CD4-positive, alpha-beta T cell treated with Interleukin-15 for 4 hours (primary cell): ENCODE results near the gene C16orf87.

Experiments used
- DNase-seq: peaks from one replicate; pipeline ENCODE4 v3.0.0-alpha.2; 2020; ENCODE audit warnings: low spot score

C16orf87 gene

DNA sequence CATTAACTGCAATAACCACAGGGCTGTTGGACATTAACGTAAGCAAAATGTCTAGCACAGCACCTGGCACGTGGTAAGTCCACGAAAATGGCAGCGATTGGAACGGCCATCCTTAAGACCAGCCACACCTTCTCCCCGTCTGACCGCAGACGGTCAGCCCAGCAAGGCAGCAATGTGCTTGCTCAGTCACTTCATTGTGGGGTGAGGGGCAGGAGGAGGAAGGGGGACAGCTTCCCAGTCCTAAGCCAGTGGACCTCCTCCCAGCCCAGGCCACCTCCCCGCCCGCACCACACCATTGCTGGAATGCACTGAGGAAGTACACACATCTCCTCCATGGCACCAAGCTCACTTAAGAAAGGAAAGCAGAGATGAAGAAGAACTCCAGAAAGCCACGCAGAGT is 74.2 kb downstream of the C16orf87 start:
- no peak for DNase-seq

- no peak for DNase-seq
These were observed 78.0 kb downstream of the C16orf87 start for GRCh38 chr16:46753015-46753414.

DNA sequence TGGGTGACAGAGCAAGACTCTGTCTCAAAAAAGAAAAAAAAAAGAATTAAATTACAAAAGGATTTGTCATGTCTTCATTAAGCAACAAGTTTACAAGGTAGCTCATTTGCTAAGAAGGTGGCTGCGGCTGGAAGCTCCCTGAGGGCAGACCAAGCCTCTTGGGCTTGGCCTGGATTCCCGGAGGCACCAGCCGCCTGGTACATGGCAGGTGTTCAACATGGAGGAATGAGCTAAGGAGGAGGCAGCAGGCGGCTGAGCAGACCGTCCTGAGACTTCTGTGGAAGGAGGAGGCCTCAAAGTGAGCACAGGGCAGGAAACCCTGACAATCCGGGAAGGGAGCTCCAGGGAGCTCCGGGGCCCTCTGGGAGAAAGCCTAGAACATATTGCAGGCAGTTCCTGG is 79.6 kb downstream of the C16orf87 start:
- DNase-seq = no peak

DNA sequence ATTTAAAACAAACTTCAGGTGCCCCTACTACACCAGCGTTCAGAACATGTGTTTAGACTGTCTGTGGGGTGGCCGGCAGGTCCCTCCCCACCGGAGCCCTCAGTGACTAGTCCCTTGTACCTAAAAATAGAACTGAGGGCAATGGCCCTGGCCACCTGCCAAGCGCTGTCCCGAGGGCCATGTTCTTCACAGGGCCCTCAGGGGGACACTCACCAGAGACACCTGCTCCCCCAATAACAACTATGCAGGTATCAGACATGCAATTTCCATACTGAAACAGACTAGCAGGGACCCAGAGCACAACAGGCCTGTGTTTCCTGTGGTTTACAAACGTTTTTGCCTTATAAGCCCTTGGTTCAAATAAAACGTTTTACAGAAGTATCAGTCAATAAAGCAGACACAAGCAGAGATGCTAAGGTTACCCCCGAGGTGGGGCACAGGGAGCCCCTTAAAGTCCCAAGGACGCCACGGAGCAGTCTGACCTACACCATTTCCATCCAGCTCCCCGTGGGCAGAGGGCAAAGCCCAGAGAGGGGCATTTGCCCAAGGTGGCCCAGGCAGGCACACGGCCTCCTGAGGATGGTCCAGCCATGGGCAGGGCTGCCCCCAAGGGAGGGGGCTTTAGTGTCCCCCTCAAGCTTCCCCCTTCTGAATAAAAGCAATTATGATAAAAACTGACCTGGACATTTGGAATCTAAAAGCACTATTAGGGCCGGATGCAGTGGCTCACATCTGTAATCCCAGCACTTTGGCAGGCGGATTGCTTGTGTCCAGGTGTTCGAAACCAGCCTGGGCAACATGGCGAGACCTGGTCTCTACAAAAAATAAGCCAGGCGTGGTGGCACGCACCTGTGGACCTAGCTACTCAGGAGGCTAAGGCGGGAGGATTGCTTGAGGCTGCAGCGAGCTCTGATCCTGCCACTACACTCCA is 81.9 kb downstream of the C16orf87 start:
- DNase-seq = no peak

- DNase-seq = no peak
These were observed 83.0 kb downstream of the C16orf87 start, which contains the start of gene MYLK3 for GRCh38 chr16:46747777-46748651. Gene MYLK3 (minus strand): TSS chr16:46748344. CDS start chr16:46748193, 151 bp downstream.

- no peak for DNase-seq
These were observed 83.9 kb downstream of the C16orf87 start for GRCh38 chr16:46746821-46747776.
